ENCODE measurements around the gene DDR1.

DDR1 gene

GRCh38 chr6:30889921-30890645 lies 5.8 kb downstream of the DDR1 start:
- DNase-seq (ENCODE audit: extremely low read depth, low read depth), result no peak
- TF ChIP-seq, protein P1, sequence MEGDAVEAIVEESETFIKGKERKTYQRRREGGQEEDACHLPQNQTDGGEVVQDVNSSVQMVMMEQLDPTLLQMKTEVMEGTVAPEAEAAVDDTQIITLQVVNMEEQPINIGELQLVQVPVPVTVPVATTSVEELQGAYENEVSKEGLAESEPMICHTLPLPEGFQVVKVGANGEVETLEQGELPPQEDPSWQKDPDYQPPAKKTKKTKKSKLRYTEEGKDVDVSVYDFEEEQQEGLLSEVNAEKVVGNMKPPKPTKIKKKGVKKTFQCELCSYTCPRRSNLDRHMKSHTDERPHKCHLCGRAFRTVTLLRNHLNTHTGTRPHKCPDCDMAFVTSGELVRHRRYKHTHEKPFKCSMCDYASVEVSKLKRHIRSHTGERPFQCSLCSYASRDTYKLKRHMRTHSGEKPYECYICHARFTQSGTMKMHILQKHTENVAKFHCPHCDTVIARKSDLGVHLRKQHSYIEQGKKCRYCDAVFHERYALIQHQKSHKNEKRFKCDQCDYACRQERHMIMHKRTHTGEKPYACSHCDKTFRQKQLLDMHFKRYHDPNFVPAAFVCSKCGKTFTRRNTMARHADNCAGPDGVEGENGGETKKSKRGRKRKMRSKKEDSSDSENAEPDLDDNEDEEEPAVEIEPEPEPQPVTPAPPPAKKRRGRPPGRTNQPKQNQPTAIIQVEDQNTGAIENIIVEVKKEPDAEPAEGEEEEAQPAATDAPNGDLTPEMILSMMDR (IDR thresholded peaks at IDR 0.05; ENCODE audit: low read depth, low read length), result no peak

DNA sequence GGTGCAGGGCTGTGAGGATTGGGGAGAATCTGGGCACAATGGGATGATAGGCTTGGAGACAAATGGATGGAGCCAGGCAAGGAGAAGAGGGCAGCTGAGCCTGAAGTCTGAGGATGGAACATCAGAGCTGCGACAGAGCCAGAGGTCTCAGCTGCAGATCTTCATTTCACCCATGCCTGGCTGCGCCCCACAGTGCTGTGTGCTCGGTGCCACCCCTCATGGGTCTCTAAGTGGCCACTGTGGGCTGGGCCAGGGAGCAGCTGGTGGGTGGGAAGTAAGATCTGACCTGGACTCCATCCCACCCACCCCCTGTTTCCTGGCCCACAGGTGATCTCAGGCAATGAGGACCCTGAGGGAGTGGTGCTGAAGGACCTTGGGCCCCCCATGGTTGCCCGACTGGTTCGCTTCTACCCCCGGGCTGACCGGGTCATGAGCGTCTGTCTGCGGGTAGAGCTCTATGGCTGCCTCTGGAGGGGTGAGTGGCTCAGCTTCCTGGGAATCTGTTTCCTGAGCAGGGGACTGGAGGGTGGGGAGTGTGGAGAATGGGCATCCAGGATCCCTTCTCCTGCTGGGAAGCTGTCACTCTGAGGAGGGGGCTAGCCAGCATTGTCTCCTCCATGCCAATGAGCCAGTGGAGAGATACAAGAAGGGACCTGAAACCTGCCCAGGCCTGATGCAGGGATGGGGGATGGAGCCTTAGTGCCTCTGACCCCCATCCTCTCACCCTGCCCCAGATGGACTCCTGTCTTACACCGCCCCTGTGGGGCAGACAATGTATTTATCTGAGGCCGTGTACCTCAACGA lies 6.5 kb downstream of the DDR1 start:
- TF ChIP-seq, protein P1 (IDR thresholded peaks at IDR 0.05; ENCODE audit: low read depth, low read length), result no peak
- DNase-seq (ENCODE audit: extremely low read depth, low read depth), result no peak

DNA sequence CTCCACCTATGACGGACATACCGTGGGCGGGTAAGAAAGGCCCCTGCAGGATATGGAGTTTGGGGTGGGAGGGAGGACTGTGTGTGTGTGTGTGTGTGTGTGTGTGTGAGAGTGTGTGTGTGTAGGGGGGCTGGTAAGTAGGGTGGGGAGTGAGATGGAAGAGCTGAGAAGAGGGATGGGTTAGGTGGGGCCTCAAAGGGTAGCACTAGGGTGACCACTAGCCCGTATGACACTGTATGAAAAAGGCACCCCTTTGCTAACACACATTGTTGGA lies 7.1 kb downstream of the DDR1 start:
- TF ChIP-seq, protein P1 (IDR thresholded peaks at IDR 0.05; ENCODE audit: low read depth, low read length), result no peak
- no peak for DNase-seq (ENCODE audit: extremely low read depth, low read depth)

- DNase-seq (ENCODE audit: extremely low read depth, low read depth), result no peak
Observed at GRCh38 chr6:30891816-30892538, 7.7 kb downstream of the DDR1 start.

GRCh38 chr6:30893001-30893591 lies 8.8 kb downstream of the DDR1 start:
- TF ChIP-seq, protein P1 (IDR thresholded peaks at IDR 0.05; ENCODE audit: low read depth, low read length), result no peak
- DNase-seq (ENCODE audit: extremely low read depth, low read depth), result no peak

More at GRCh38 chr6:30891816-30892538, 7.7 kb downstream of the DDR1 start:
- TF ChIP-seq, protein P1 (IDR thresholded peaks at IDR 0.05; ENCODE audit: low read depth, low read length), result no peak

DNA sequence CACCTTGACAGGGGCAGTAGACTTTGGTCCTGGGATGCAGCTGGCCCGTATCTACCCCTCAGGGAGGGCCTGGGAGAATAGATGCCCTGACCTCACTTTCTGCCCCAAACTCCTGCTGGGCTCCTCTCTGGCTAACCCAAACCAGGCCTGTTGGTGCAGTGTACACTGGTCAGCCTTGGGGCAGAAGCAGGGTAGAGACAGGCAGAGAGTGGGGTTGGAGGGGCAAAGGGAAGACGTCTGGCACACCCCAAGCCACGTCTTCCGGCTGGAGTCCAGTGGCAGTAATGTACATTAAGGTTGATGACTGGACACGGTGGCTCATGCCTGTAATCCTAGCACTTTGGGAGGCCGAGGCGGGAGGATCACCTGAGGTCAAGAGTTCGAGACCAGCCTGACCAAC lies 9.3 kb downstream of the DDR1 start:
- TF ChIP-seq, protein P1 (IDR thresholded peaks at IDR 0.05; ENCODE audit: low read depth, low read length), result no peak
- no peak for DNase-seq (ENCODE audit: extremely low read depth, low read depth)

Measured in AG09319 (cell line).